ENCODE results near the gene TOLLIP.

The TOLLIP gene

GRCh38 chr11:1240771-1241170 lies 68.7 kb downstream of the TOLLIP start:
- DNase-seq, result no peak

GRCh38 chr11:1239596-1240205 lies 69.7 kb downstream of the TOLLIP start:
- DNase-seq, result no peak

GRCh38 chr11:1238767-1239595 lies 70.5 kb downstream of the TOLLIP start:
- DNase-seq, result no peak

- no peak for DNase-seq
Measured at GRCh38 chr11:1237851-1238250, 71.6 kb downstream of the TOLLIP start.

- DNase-seq, result no peak
Measured at GRCh38 chr11:1237128-1237580, 72.3 kb downstream of the TOLLIP start.

GRCh38 chr11:1236316-1237127 lies 72.9 kb downstream of the TOLLIP start:
- no peak for DNase-seq

- DNase-seq, result no peak
Measured at GRCh38 chr11:1235901-1236315, 73.5 kb downstream of the TOLLIP start.

- DNase-seq, result no peak
Measured at GRCh38 chr11:1235306-1235900, 74.0 kb downstream of the TOLLIP start.

GRCh38 chr11:1234771-1235305 lies 74.6 kb downstream of the TOLLIP start:
- no peak for DNase-seq

- no peak for DNase-seq
Measured at GRCh38 chr11:1234054-1234720, 75.2 kb downstream of the TOLLIP start.

- DNase-seq, result no peak
Measured at GRCh38 chr11:1233351-1234053, 75.9 kb downstream of the TOLLIP start.

GRCh38 chr11:1232883-1233321 lies 76.5 kb downstream of the TOLLIP start:
- no peak for DNase-seq

- no peak for DNase-seq
Measured at GRCh38 chr11:1232021-1232882, 77.2 kb downstream of the TOLLIP start.

- DNase-seq, result no peak
Measured at GRCh38 chr11:1231396-1232020, 77.9 kb downstream of the TOLLIP start.

- no peak for DNase-seq
Measured at GRCh38 chr11:1230456-1231395, 78.7 kb downstream of the TOLLIP start.

- DNase-seq, result no peak
Measured at GRCh38 chr11:1230121-1230455, 79.3 kb downstream of the TOLLIP start.

- DNase-seq, result no peak
Measured at GRCh38 chr11:1229471-1230120, 79.8 kb downstream of the TOLLIP start.

GRCh38 chr11:1228921-1229451 lies 80.4 kb downstream of the TOLLIP start:
- no peak for DNase-seq
